AG08395 (cell line): ENCODE results near the gene ZBTB45.
"Not testable (repeated sequence)": the region's sequence is repeated elsewhere in the genome, so short reads cannot be mapped to it uniquely, and the experiment has no call there.

Experiments
- DNase-seq: peaks from one replicate; pipeline ENCODE4 v3.0.0; 2012; ENCODE audit warnings: mixed read lengths, low spot score

The ZBTB45 gene

GRCh38 chr19:58474997-58475713 is 44.5 kb downstream of the ZBTB45 start:
- DNase-seq = no peak

DNA sequence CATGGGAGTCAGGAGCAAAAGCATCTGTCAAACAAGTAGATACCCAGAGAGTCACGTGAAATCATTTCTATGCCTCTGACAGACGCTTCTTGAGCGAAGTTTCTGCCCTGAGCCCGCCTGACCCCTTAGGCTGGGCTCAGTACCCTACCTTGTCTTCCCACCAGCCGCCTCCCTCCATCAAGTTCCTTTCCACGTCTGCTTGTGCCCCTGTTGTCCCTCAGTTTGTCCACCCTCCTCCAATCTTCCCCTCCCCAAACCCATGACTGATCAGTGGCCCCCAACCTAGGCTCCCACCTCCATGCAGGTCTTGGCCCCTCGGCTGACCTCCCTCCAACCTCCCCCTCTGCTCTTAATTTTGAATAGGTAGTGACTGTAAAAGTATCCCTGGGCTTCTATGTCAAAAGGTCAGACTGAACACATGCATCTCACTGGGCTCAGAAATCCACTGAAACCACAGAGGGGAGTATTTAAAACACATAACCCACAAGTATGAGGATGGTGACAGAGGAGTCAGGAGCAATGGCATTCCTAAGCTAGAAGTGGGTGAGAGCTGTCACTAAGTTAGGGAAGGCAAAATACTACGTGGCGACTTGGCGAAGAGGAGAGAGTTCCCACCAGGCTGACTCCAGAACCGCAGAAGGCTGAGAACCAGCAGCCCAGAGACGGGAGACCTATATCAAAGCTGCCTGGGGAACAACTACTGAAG is 45.2 kb downstream of the ZBTB45 start:
- peak; percentile 57 for DNase-seq

- DNase-seq = no peak
Measured at GRCh38 chr19:58473775-58474174, 45.8 kb downstream of the ZBTB45 start.

- DNase-seq = no peak
Measured at GRCh38 chr19:58471736-58472135, 47.9 kb downstream of the ZBTB45 start.

- DNase-seq = not testable (repeated sequence)
Measured at GRCh38 chr19:58470837-58471543, 48.6 kb downstream of the ZBTB45 start.

DNA sequence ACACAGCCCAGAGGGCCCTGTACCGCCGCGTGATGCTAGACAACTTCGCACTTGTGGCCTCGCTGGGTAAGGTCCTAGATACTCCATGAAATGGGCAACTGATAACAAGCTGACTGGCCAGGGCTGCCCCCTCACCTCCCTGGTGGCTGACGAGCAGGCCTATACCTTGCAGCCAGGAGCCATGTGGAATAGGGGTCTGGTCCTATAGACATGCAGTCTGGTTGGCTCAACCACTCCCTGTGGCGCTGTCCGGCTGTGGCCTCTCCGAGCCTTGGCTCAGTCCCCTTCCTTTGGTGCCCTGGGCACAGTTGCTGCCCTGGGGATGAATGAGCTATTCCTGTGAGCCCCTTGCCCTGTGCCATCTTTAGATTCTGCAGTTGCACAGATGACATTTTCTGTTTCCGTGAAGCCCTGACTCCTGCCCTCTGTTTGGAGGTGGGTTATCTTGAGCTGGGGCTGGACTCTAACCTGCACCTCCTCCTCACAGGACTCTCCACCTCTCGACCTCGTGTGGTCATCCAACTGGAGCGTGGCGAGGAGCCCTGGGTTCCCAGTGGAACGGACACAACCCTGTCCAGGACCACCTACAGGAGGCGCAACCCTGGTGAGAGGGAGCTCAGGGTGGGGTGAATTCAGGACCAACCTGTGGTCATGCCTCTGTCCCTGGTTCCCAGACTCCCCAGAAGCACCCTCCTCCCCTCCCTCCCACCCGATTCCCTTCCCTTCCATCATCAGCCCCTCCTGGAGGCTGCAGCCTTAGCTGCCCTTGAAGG is 50.2 kb downstream of the ZBTB45 start:
- no peak for DNase-seq

DNA sequence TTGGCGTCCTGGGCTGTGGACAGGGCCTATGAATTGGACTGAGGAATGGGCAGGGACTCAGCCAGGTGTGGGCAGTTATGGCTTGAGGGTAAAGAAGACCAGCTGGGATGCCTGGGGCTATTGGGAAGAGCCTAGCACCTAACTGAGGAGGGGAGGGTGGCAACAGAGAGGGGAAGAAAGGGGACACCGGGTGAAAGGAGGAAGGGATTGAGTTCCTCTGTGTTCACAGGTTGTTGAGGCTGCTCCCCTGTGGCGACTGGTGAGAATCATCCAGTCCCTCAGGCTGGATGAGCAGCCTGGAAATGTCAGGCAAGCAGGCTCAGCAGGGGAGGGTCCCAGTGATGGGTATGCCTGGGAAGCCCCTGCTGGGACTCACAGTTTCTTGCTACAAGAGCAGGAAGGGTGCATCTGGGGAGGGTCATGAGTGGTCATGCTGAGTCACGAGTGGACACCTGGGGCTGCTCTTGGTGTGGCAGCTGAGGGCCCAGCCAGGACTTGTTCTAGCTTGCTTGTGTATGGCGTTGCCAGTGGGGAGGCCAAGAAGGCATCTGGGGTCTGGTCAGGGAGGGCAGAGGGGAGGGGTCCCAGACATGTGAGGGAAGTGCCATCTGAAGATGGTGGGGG is 51.3 kb downstream of the ZBTB45 start:
- DNase-seq = no peak

GRCh38 chr19:58466760-58467589 is 52.6 kb downstream of the ZBTB45 start, which contains the start of gene ZNF324:
Gene ZNF324 (plus strand): TSS chr19:58467080. CDS start chr19:58469186, 2,106 bp downstream.
- DNase-seq = peak; percentile 99

DNA sequence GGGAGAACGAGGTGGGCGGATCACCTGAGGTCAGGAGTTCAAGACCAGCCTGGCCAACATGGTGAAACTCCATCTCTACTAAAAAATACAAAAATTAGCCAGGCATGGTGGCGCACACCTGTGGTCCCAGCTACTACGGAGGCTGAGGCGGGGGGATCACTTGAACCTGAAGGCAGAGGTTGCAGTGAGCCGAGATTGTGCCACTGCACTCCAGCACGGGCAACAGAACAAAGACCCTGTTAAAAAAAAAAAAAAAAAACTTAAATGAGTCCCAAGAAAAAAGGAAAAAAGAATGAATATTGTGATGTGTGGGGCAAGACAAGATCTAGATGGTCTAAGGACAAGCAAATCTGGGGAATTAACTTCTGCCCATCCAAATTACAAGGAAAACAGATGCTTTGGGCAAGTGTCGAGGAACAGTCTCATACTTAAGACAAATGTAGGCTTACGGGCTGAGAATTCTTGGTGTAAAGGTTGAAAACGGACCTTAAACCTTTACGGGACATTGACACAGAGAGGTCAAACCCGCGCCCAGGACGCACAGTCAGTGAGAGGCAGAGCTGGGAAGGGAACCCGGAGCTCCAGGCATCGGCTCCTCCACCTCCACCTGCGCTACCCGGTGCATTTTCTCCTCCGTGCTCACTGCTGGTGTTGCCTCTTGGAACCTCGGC is 53.4 kb downstream of the ZBTB45 start:
- no peak for DNase-seq
